ENCODE results near the gene TPRN.
"Not testable (repeated sequence)": the region's sequence is repeated elsewhere in the genome, so short reads cannot be mapped to it uniquely, and the experiment has no call there.

The TPRN gene

DNA sequence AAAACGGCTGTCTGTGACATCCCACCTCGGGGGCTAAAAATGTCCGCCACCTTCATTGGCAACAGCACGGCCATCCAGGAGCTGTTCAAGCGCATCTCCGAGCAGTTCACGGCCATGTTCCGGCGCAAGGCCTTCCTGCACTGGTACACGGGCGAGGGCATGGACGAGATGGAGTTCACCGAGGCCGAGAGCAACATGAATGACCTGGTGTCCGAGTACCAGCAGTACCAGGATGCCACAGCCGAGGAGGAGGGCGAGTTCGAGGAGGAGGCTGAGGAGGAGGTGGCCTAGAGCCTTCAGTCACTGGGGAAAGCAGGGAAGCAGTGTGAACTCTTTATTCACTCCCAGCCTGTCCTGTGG, 42.7 kb upstream of the TPRN start:
- H3K23ac ChIP-seq (ENCODE audit: low read length in 2 of 2); H3K9me3 ChIP-seq (ENCODE audit: control insufficient read depth, low read length); H3K9ac ChIP-seq (ENCODE audit: low read length); H3K4ac ChIP-seq (ENCODE audit: low read depth in 1 of 2, low read length in 2 of 2); H3K27ac ChIP-seq (ENCODE audit: low read length, poor library complexity, severe bottlenecking); H2BK5ac ChIP-seq (ENCODE audit: low read depth, low read length, poor library complexity, severe bottlenecking); H2BK120ac ChIP-seq (ENCODE audit: low read depth, low read length); H3K18ac ChIP-seq (ENCODE audit: low read depth in 1 of 2, low read length in 2 of 2); H2BK15ac ChIP-seq (ENCODE audit: low read depth, poor library complexity, severe bottlenecking); H4K91ac ChIP-seq (ENCODE audit: low read length); H3K4me2 ChIP-seq (ENCODE audit: low read length, poor library complexity, severe bottlenecking); DNase-seq; H3K14ac ChIP-seq (ENCODE audit: low read length in 2 of 2); H2BK12ac ChIP-seq (ENCODE audit: low read length in 2 of 2); H2AK5ac ChIP-seq (ENCODE audit: low read length, severe bottlenecking); H3K4me3 ChIP-seq (ENCODE audit: insufficient read depth in 1 of 2, low read depth in 1 of 2, low read length in 2 of 2); H2AFZ ChIP-seq (ENCODE audit: low read depth, low read length); H4K8ac ChIP-seq (ENCODE audit: low read length); H3K79me1 ChIP-seq (replicated peaks; ENCODE audit: low read length, poor library complexity, severe bottlenecking): not testable (repeated sequence)
- peaks cover 24 to 27% of the 10 kb centered on the region in 2 experiments for H3K36me3 ChIP-seq (ENCODE audit: control insufficient read depth in 1 of 2, insufficient read depth in 2 of 2, low read depth in 1 of 2, low read length in 2 of 2)
- WGBS: 89% methylated on average over 10 of the region's 18 CpGs
- H3K4me1 ChIP-seq (ENCODE audit: control insufficient read depth, insufficient read depth, low read depth, low read length): peaks cover 47% of the 10 kb centered on the region
- H3K27me3 ChIP-seq (ENCODE audit: control insufficient read depth in 1 of 2, insufficient read depth in 1 of 2, low read length in 2 of 2): peaks cover 0 to 12% of the 10 kb centered on the region in 2 experiments

DNA sequence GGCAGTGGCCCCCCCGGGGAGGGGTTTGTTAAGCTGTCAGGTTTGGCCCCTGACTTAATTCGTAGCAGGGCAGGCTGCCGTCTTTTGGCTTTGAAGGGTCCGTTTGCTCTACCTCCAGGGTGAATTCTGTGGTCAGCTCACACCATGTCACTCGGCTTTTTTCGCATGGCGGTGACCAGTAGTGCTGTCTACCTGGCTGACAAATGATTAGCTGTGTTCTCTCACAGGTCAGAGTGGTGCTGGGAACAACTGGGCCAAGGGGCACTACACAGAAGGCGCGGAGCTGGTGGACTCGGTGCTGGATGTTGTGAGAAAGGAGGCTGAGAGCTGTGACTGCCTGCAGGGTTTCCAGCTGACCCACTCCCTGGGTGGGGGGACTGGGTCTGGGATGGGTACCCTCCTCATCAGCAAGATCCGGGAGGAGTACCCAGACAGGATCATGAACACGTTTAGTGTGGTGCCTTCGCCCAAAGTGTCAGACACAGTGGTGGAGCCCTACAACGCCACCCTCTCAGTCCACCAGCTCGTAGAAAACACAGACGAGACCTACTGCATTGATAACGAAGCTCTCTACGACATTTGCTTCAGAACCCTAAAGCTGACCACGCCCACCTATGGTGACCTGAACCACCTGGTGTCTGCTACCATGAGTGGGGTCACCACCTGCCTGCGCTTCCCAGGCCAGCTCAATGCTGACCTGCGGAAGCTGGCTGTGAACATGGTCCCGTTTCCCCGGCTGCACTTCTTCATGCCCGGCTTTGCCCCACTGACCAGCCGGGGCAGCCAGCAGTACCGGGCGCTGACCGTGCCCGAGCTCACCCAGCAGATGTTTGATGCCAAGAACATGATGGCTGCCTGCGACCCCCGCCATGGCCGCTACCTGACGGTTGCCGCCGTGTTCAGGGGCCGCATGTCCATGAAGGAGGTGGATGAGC, 42.0 kb upstream of the TPRN start:
- no peak overlapping the region for H3K23ac ChIP-seq (ENCODE audit: low read length in 2 of 2)
- peaks cover 0 to 12% of the 10 kb centered on the region in 2 experiments for H3K27me3 ChIP-seq (ENCODE audit: control insufficient read depth in 1 of 2, insufficient read depth in 1 of 2, low read length in 2 of 2)
- peak overlapping the region in 1 of 2 experiments; percentile 22 for H3K4ac ChIP-seq (ENCODE audit: low read depth in 1 of 2, low read length in 2 of 2)
- no peak overlapping the region for H2AK5ac ChIP-seq (ENCODE audit: low read length, severe bottlenecking)
- peaks cover 53% of the 10 kb centered on the region for H3K4me1 ChIP-seq (ENCODE audit: control insufficient read depth, insufficient read depth, low read depth, low read length)
- peak overlapping the region; percentile 84 to 85 for H3K4me3 ChIP-seq (ENCODE audit: insufficient read depth in 1 of 2, low read depth in 1 of 2, low read length in 2 of 2)
- no peak for DNase-seq
- no peak overlapping the region for H2BK120ac ChIP-seq (ENCODE audit: low read depth, low read length)
- H2BK15ac ChIP-seq (ENCODE audit: low read depth, poor library complexity, severe bottlenecking): no peak overlapping the region
- no peak overlapping the region for H3K18ac ChIP-seq (ENCODE audit: low read depth in 1 of 2, low read length in 2 of 2)
- WGBS: 79% methylated on average over 36 of the region's 36 CpGs
- H3K9ac ChIP-seq (ENCODE audit: low read length): peak overlapping the region; percentile 89
- no peak overlapping the region for H4K8ac ChIP-seq (ENCODE audit: low read length)
- H2BK5ac ChIP-seq (ENCODE audit: low read depth, low read length, poor library complexity, severe bottlenecking): no peak overlapping the region
- peaks cover 10% of the 10 kb centered on the region for H3K79me1 ChIP-seq (replicated peaks; ENCODE audit: low read length, poor library complexity, severe bottlenecking)
- no peak overlapping the region for H3K14ac ChIP-seq (ENCODE audit: low read length in 2 of 2)
- H3K4me2 ChIP-seq (ENCODE audit: low read length, poor library complexity, severe bottlenecking): peak overlapping the region; percentile 72
- no peak overlapping the region for H2AFZ ChIP-seq (ENCODE audit: low read depth, low read length)
- no peak overlapping the region for H3K27ac ChIP-seq (ENCODE audit: low read length, poor library complexity, severe bottlenecking)
- peaks cover 24 to 27% of the 10 kb centered on the region in 2 experiments for H3K36me3 ChIP-seq (ENCODE audit: control insufficient read depth in 1 of 2, insufficient read depth in 2 of 2, low read depth in 1 of 2, low read length in 2 of 2)
- peak overlapping the region in 1 of 2 experiments; percentile 29 for H2BK12ac ChIP-seq (ENCODE audit: low read length in 2 of 2)
- H4K91ac ChIP-seq (ENCODE audit: low read length): peak overlapping the region; percentile 54
- H3K9me3 ChIP-seq (ENCODE audit: control insufficient read depth, low read length): no peaks in the 10 kb centered on the region

- H4K8ac ChIP-seq (ENCODE audit: low read length): no peak overlapping the region
- peaks cover 18% of the 10 kb centered on the region for H3K79me1 ChIP-seq (replicated peaks; ENCODE audit: low read length, poor library complexity, severe bottlenecking)
- peak; percentile 17 for DNase-seq
- peak overlapping the region; percentile 72 for H3K4me2 ChIP-seq (ENCODE audit: low read length, poor library complexity, severe bottlenecking)
- H3K27ac ChIP-seq (ENCODE audit: low read length, poor library complexity, severe bottlenecking): peak overlapping the region; percentile 12
- H2AFZ ChIP-seq (ENCODE audit: low read depth, low read length): no peak overlapping the region
- peak overlapping the region; percentile 4 for H2BK5ac ChIP-seq (ENCODE audit: low read depth, low read length, poor library complexity, severe bottlenecking)
- no peaks in the 10 kb centered on the region for H3K9me3 ChIP-seq (ENCODE audit: control insufficient read depth, low read length)
- no peak overlapping the region for H2BK12ac ChIP-seq (ENCODE audit: low read length in 2 of 2)
- peak overlapping the region; percentile 80 to 96 for H3K18ac ChIP-seq (ENCODE audit: low read depth in 1 of 2, low read length in 2 of 2)
- H3K36me3 ChIP-seq (ENCODE audit: control insufficient read depth in 1 of 2, insufficient read depth in 2 of 2, low read depth in 1 of 2, low read length in 2 of 2): peaks cover 24 to 27% of the 10 kb centered on the region in 2 experiments
- peak overlapping the region in 1 of 2 experiments; percentile 84 for H3K23ac ChIP-seq (ENCODE audit: low read length in 2 of 2)
- peak overlapping the region; percentile 84 to 85 for H3K4me3 ChIP-seq (ENCODE audit: insufficient read depth in 1 of 2, low read depth in 1 of 2, low read length in 2 of 2)
- H3K9ac ChIP-seq (ENCODE audit: low read length): peak overlapping the region; percentile 89
- H2BK120ac ChIP-seq (ENCODE audit: low read depth, low read length): peak overlapping the region; percentile 81
- H3K27me3 ChIP-seq (ENCODE audit: control insufficient read depth in 1 of 2, insufficient read depth in 1 of 2, low read length in 2 of 2): peaks cover 0 to 12% of the 10 kb centered on the region in 2 experiments
- H3K14ac ChIP-seq (ENCODE audit: low read length in 2 of 2): peak overlapping the region in 1 of 2 experiments; percentile 85
- 1% methylated on average over 46 of the region's 83 CpGs for WGBS
- peaks cover 55% of the 10 kb centered on the region for H3K4me1 ChIP-seq (ENCODE audit: control insufficient read depth, insufficient read depth, low read depth, low read length)
- H2BK15ac ChIP-seq (ENCODE audit: low read depth, poor library complexity, severe bottlenecking): no peak overlapping the region
- H3K4ac ChIP-seq (ENCODE audit: low read depth in 1 of 2, low read length in 2 of 2): peak overlapping the region; percentile 64 to 92
- H4K91ac ChIP-seq (ENCODE audit: low read length): peak overlapping the region; percentile 75
- no peak overlapping the region for H2AK5ac ChIP-seq (ENCODE audit: low read length, severe bottlenecking)
Measured at GRCh38 chr9:137241490-137242268, 41.1 kb upstream of the TPRN start.
